HS-5 (cell line): ENCODE data around the gene ANXA6.

Experiments
- DNase-seq: peaks from one replicate; pipeline ENCODE4 v3.0.0-alpha.2; 2012; ENCODE audit warnings: low read depth

The ANXA6 gene

DNA sequence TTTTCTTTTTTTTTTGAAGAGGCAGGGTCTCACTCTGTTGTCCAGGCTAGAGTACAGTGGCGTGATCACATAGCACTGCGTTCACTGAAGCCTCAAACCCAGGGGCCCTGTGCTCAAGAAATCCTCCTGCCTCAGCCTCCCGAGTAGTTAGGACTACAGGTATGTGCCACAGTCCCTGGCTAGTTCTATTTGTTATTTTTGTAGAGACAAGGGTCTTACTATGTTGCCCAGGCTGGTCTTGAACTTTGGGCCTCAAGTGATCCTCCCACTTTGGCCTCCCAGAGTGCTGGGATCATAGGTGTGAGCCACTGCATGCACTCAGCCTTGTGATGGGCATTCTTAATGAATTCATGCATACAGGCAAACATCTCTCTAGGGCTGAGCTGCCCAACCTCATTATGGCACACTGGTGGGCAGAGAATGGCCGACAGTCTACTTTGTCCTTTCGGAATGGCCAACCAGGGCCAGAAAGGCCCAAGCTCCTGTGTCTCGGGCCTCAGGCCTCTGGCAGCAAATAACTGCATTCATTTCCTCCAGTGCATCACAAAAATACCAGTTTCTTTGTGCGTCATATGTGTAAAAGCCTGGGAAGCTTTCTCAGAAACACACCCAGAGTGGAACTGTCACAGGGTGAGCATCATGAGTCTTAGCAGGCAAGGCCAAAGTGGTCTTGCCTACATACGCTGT, 27.2 kb downstream of the ANXA6 start:
- DNase-seq, result no peak

DNA sequence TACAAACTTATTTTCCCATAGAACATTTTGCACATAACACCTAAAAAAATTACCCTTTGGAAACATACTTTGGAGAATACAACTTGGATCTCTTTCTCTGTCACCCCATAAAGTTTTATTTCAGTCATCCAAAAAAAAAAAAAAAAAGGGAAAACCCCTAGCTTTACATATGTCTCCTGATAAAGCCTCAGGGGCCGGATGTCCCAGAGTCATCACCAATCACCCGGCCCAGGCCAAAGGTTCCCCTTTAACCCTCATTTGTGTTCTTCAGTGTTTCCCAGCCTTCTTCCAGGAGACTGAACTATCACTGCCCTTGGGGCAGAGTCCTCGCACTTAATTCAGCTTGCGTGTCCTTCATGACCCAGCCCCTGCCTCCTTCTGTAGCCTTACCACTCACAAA, 28.8 kb downstream of the ANXA6 start:
- no peak for DNase-seq

DNA sequence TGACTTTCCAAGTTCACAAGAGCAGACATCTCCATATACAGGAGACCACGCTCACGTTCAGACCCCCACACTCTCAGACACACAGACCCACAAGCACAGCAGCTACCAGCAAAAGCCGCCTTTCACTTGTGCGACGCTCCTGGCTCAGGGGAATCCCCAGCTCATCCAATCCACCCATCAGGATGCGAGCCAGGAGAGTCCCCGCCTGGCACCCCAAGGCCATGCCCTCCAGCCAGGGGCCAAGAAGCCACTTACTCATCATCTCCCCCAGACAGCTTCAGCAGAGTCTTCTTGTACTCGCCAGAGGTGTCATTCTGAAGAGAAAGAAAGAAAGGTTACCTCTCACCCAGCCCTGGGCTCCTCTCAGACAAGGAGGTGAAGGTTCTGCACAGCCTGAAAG, 29.7 kb downstream of the ANXA6 start:
- DNase-seq, result no peak

DNA sequence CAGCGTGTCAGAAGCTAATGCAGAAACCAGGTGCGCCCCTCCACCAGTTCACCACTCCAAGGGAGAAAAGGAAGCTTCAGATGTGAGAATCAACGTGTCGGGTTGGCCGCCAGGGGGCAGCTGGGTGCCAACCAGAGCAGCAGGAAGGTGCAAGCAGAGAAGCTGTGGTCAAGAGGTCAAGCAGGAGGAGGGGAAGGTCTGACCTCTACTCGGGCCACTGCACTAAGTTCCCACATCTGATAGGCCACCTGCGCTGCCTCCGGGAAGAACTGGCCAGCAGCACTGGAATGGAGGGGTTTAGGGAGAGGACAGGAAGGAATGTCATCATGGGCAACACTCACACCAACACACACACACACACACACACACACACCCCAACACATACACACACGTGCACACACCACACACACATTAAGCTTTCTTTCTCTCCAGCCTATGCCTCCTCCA, 31.4 kb downstream of the ANXA6 start:
- peak; percentile 9 for DNase-seq

DNA sequence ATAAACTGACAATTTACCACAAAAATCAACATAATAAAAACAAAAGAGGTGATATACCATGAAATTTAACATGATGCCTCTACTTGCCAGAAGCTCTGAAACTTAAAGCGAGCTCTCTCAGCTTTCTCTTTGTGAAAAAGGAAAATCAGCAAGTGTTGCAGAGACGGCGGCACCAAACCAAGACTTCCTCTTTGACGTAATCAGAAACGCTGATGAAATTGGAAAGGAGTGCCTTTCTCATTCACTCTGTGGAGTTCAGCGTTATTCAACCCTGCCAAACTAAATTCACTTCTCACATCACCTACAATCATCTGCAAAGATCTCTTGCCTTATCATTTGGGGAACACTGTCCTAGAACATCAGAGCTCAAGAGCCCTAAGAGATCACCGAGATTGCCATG, 32.2 kb downstream of the ANXA6 start:
- no peak for DNase-seq

DNA sequence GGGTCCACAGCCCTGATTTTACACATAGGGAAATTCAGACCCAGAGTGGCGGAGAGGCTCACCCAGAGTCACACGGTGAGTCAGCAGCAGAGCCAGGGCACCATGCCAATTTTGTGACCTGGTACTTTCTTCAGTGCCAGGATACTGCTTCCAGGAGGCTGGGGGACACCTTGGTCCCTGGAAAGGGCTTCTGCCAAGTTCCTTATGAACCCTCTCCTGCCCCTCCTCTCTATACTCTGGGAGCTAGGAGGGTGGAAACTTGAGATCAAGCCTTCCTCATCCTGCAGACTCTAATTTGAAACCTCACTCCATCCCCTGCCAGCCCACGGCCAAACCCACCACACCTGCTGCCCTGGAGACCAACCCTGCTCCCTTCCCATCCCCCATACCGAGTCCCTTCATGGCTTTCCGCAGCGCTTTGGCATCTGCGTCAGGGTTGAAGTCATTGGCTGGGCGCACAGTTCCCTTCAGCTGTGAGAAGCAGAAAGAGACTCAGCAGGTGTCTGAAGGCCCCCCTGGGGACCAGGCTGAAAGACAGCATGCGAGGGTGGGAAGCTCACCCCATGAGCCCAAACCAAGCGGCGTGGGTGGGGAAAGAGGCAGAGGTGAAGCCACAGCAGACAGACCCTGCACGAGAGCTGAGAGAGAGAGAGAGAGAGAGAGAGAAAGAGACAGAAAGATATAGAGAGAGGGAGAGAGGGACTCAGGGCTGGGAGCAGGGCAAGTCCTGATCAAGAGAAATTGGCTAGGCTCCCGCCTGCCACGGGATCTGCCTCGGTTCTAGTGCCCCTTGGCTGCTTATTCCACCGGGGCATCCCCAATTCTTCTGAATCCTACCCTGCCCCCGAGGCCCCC, 33.5 kb downstream of the ANXA6 start:
- DNase-seq, result no peak

DNA sequence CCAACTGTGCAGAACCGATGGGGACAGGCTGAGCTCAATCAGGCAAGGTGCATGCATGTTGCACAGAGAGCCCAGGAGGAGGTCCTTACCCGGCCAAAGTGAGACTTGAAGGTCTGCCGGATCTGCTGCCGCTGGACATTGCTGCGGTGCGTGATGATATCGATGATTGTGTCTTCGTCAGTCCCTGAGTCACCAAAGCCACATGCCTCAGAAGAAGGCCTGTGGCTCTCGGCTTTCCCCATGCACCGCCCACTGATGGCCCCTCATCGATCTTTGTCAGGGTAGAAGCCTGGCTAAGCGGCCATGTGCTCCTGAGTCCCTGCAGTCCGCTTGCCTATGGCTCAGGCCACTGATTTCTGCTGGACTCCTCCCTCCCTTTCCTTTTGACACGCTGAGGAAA, 34.8 kb downstream of the ANXA6 start:
- no peak for DNase-seq

DNA sequence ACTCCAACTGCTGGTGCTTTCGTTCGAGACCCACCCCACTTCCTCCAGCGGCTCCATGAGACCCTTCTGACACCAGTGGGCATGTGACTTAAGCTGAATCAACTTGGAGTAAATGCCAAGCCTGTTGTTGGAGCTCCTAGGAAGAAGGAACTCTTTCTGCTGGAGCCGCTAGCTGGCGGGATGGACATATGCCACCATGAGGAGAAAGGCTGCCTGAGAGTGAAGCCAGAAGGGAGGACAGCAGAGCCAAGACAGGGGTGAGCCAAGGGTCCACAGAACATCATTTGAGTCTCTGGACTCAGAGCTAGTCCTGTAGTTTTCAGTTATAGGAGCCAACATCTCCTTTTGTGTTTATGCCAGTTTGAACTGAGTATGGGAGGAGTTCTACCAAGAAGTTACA, 35.9 kb downstream of the ANXA6 start:
- no peak for DNase-seq

DNA sequence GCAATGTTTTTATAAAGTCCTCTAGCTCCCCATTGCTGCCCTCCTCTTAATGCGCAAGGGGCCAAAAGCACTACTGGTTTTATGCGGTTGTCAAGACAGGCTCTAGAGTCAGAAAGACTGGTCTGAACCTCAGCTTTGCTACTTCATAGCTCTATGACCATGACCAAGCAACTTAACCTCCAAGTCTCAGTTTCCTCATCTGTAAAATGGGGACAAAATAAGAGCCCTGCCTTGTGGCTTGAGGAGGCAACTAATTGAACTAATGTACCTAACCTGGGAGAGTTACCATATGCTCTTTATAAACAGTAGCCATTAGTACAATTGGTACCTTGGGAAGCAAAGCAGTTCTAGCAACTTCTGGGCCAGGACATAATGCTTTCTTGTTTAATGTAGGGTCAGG, 36.5 kb downstream of the ANXA6 start:
- DNase-seq, result no peak

DNA sequence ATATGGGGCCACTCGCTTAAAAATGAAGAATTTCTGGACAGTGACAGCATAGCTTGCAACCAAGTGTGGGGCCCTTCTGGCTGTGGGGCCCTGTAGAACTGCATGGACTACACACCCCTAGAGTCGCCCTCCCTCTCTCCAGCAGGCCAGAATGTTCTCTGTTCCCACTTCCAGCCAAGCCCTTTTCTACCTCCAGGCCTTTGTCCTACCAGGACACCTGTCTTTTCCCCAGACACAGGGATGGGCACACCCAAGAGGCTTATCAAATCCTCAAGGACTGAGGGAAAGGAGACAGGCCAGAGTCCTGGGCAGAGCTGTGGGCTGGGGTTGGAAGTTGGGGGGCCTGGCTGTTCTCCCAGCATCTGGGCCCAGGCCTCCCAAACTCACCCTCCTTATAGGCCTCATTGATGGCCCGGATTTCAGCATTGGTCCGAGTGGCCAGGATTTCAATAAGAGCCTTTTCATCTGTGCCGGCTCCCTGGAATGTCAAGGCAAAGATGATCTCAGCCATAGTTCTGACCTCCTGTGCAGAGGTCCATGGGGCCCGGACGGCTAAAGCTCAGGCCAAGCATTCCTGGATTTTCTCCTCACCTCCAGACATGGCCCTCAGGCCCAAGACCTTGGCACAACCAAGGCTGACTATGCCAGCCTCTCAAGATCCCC, 38.5 kb downstream of the ANXA6 start:
- no peak for DNase-seq

DNA sequence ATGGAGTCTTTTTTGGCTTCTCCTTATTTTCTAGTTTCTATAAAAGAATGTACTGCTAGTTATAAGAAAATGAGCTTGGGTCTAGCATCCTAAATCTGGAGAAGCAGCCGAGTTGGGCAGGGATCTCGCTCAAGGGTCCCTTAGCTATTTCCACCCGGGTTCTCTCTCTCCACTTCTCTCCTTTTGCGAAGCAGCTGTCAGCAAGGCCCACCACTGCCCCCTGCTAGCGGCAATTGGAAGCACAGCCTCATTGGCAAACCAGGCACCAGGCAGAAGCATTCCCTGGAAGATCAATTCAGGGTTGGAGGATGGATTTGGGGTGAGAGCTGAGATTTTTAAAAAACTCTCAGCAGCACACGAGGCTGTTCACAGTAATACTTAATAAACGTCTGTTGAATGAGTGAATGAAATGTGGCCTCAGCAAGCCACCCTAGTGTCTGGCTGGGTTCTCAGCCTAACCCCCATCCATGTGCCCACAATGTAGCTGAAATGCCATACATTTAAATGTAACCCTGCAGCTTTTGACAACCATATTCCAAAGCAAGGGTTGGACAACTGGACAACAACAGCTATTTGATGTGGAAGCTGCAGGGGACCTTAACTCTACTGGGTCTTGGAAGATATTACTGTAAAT, 42.2 kb downstream of the ANXA6 start:
- DNase-seq, result no peak

DNA sequence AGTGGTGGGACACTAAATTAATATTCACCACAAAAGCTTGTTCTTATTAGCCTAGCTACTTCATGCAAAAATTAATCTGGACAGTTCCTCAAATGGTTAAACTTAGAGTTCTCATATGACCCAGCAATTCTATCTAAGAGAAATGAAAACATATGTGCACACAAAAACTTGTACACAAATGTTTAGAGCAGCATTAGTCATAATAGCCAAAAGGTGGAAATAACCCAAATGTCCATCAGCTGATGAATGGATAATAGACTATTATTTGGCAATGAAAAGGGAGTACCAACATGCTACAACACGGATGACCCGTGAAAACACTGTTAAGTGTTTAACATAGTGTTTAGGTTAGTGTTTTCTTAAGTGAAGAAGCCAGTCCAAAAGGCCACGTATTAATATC, 43.9 kb downstream of the ANXA6 start:
- DNase-seq, result no peak

DNA sequence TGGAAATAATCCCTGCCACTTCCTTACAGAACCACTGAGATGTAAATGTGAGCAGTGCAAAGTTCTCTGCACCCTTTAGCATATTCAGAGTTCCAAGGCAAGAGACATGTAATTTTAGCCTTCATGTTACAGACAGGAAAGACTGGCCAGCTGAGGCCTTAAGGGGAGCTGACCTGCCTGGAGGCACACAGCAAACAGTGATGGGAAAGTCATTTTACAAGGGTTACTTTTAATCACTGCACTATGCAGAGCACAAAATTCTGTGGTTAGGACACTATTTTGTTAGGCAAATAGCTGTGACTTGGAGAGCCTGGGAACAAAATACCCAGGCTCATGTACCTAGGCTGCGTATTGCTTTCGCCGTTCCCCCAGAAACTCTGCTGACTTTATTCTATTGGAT, 46.6 kb downstream of the ANXA6 start:
- DNase-seq, result no peak

DNA sequence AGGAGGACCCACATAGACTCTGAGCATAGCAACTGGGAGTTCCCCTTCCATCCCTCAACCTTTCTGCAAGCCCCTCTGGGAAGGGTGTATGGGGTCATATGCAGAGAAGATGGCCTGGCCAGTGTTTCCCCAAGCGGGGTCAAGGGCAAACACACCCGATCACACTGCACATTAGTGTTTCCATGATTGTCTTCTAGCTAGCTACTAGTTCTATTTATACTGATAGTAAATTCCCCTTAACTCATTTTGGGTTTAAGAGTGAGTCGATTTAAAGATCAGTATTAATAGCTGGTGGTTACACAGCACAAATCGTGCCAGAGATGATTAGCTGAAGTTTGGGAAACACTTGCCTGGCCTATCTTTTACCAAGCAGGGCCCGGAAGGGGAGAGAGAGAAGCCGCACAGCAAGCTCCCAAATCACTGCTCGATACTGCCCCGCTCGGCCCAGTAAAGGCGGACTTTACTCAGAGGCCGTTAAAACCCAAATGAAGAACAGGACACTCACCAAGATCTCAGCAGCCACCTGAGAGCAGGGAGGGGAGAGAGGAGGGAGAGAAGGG, 47.4 kb downstream of the ANXA6 start:
- no peak for DNase-seq

DNA sequence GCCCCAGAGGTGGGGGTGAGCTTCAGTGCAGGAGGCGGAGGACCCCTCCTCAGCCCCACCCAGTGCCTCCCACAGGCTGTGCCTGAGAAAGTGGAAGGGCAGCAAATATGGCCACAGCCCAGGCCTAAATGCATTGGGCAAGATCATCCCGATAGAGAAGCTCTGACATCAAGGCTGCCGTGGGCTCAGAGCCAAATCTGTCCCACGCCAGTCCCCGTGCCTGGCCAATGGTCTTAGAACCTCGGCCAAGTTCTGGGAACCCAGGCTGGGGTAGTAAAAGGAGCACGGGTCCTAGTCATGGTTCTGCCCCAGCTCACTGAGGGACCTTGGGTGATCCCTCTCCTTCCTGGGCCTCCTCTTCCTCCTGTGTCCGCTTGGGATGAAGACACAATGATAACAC, 49.0 kb downstream of the ANXA6 start:
- no peak for DNase-seq

DNA sequence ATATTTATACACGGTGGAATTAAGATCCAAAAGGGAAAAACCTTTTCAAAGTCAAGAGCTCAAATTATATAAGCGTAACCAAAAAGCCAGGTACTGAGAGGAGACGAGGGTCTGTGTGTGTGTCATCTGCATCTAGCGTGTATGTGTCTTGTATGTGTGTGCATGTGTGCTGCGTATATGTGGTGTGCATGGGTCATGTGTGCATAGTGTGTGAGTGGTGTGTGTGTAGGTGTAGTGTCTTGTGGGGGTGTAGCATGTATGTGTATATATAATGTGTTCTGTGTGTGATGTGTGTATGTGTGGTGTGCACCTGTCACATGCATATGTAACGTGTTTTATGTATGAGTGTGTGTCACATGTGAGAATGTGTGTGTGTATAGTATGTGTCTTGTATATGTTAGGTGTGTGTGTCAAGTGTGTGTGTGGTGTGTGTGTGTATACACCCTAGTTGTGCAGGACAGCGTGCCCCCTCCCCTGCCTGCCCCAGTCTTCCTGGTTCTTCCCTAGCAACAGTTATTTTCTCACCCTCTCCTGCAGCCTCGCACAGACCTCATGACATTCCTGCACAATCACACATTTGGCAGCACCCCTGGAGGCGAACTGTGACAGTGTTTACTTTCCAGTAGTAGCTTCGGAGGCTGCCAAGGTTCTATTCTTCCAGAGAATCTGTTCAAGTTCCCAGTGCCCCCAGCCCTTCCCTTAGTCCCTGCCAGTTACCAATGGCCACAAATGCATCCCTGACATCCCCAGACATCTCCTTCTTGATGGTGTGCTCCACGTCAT, 49.6 kb downstream of the ANXA6 start:
- DNase-seq, result no peak

DNA sequence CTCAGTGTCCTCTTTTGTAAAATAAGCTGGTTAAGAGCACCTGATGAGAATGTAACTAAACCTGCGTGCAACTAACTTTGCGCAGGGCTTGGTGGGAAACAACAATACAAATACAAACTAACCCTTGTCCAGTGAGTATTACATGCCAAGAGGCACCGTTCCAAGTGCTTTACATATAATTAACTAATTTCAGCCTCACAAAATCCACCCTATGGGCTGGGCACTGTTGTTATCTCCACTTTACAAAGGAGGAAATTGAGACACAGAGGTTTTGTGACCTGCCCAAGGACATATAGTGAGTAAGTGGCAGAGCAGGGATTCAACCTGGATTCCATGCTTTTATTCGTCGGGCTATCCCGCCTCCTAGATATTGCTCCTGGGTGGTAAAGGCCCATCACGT, 50.5 kb downstream of the ANXA6 start:
- no peak for DNase-seq

DNA sequence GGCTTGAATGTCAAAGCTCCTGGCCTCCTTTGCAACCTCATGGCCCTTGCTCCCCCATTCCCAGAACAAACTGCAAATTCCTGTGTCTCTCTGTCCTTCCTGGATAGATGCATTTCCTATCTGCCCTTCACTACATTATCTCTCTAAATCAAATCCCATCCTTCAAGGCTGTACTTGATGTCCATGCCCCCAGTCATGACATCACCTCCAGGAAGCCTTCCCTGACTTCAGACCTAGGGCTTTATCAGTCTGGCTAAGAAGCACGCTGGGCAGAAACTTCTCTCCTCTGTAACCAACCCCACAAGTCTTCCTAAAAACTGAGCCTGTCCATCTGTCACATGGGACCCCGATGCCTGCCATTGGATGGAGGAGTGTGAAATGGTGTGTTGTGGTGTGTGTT, 51.1 kb downstream of the ANXA6 start:
- DNase-seq, result no peak

DNA sequence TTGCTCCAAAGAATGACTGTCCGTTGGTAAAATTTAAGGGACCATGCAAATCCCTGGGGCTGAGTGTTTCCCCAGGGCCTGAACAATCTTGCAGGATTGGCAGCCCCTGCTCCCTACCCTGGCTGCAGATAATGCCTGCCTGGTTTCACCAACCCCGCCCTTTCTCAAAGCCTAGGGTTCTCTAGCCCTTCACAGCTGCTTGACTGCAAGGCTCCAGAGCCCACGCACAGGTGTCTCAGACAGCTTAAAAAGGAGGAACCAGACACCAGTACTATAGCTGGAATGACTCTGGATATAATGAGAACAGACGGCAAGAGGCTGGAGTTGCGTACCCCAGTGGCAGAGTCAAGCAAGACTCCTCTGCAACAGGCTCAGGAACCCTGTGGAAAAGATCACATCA, 51.5 kb downstream of the ANXA6 start:
- no peak for DNase-seq

DNA sequence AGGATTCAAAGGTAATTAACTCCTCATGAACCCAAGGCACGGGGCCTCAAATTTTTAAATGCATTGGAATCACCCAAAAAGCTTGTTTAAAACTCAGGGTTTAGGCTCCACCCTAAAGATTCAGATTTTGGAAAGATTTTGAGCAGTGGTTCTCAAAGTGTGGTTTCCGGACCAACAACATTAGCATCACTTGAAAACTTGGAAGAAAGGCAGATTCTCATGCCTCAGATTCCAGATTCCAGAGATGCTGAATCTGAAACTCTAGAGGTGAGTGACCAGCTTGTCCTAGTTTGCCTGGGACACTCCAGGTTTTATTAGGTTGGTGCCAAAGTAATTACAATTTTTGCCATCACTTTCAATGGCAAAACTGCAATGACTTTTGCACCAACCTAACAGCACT, 52.0 kb downstream of the ANXA6 start:
- no peak for DNase-seq

DNA sequence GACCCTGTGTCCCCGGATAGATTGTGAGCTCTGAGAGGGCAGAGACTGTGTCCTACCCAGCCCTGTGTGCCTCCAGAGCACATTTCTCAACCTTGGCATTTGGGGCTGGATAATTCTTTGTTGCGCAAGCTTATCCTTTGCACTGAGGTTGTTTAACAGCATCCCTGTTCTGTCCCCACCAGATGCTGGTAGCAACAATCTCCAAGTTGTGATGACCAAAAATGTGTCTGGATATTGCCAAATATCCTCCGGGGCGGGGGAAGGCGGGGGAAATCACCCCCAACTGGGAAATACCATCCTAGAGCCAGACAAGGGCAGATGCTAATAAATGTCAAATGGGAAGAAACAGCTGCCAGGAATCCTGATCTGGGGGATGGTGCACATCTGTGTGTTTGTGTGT, 52.8 kb downstream of the ANXA6 start:
- DNase-seq, result no peak

DNA sequence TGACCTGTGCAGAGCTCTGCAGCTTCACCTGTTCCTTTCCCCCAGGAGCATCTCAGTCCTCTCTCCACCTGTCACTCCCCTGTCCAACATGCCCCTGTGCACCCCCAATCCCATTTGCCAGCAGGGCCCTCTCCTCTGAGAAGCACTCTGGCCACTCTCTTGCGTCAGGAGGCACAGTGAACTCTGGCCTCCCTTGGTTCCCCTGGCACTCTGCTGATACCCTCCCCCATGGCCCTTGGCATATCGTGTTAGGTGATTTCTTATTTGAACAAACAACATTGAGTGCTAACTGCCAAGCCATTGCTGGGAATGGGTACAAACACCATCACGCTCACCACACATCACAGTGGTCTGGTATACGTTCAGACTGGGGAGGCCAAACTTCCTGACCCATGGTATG, 55.8 kb downstream of the ANXA6 start:
- DNase-seq, result no peak
